H54 (cell line): ENCODE results near the gene KDM2B.

Source experiments
- DNase-seq: peaks from one replicate; pipeline ENCODE4 v3.0.0; 2011; ENCODE audit warnings: low spot score, mixed read lengths; ENCODE audit not compliant: insufficient read length
- FAIRE-seq: peaks from 3 replicates; lab custom pipeline; 2011; peaks lifted over from hg19 to GRCh38; lab: Jason Lieb, UNC
- POLR2A ChIP-seq: IDR thresholded peaks from 2 replicates; pipeline ENCODE4 v1.6.1; 2011; ENCODE audit warnings: low read depth, mild to moderate bottlenecking, low read length

The KDM2B gene

GRCh38 chr12:121468499-121468801 lies 112.4 kb downstream of the KDM2B start:
- FAIRE-seq (no peak), DNase-seq (no peak)
- no peak for TF ChIP-seq POLR2A

GRCh38 chr12:121467638-121468498 lies 113.0 kb downstream of the KDM2B start:
- FAIRE-seq (no peak), DNase-seq (no peak)

DNA sequence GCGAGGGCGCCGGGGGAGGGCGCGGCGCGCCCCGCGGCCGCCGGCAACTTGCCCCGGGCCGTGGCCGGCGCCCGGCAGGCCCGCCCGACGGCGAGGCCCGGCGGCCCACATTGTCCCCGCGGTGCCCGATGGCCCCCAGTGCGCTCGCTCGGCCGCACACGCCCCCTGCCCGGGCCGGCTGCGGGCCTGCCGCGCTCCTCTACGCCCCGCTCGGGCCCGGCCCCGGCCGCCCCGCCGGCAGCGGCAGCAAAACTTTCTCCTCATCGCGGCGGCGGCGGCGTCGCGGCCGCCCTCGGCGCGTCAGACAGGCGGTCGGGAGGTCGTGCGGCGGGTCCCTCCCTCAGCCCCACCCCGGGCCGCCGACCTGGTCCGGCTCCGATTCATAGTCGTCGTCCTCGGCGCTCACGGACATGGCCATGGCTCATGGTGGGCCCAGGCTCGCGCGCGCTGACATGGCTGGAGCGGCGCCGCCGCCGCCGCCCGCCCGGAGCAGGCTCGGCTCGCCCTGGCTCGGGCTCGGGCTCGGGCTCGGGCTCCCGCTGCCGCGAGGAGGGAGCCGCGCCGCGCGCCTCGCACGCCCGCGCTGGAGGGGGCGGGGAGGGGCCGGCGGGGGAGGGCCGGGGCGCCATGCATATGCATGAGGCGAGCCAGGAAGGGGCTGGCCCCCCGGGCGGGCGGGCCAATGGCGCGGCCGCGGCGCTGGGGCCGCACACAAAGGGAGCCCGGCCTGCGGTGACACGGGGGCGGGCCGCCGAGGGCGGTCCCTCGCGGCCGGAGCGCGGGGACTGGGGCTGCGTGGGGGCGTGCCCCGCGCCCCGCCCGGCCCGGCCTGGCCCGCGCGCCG lies 113.8 kb downstream of the KDM2B start:
- TF ChIP-seq POLR2A, result peak; percentile 74; the same call in 1 of the 2 replicates
- peak; percentile 92 for DNase-seq
- no peak for FAIRE-seq

More at GRCh38 chr12:121467638-121468498, 113.0 kb downstream of the KDM2B start:
- TF ChIP-seq POLR2A, result peak; percentile 39

DNA sequence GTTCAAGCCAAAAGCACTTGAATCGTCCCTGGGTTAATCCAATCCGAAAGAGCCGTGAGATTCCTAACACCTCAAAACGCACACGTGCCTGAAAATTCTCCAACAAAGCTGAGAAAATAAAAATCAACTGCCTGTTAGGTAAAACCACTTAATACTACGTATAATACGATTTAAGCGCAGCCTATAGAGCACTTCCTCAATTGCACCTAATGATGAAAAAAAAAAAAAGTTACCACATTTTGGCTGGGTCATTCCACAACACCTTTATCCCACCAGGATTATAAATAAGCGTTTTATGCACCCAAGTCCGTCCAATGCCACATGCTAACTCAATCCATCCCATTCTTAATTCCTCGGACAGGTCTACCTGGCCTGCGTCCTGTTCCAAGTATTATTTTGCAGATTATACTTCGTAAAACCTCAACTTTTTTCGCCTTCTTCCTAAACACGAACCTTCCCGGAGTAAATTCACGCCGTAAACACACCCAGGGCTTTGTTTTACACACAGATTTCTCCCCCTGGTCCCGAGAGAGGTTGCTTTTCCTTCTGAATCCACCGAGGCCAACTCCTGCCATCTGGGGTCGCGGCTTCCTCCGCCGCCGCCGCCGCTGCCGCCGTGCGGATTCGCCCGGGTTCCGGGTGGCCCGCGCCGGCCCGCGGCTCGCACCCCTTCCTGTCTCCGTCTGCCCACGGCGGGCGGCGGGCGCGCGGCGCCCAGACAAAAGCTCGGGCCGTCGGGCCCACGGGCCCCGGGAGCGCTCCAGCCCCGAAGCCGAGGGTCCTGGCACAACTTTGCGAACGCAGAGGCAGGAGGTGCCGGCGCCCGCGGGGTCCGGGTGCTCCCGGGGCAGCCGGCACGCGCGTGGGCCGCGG lies 114.7 kb downstream of the KDM2B start:
- no peak for DNase-seq
- no peak for FAIRE-seq
- TF ChIP-seq POLR2A, result no peak

DNA sequence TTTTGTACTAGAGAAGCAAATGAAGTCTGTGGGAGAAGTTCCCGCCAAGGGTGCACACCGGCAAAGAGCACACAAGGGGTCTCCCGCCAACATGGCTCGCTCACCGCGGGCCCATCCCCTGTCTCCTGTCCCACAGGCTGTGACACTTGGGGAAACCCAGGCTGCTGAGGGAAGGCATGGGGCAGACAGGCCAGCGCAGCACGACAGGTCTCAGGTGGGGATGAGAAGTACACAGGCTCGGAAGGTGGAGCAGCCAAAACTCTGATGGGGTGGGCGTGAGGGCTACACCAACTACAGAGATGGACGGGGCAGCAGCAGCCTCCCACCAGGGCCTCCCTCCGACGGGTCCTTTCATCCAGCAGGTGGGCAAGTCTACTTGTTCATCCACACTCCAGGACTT lies 116.5 kb downstream of the KDM2B start:
- no peak for TF ChIP-seq POLR2A
- DNase-seq (no peak), FAIRE-seq (no peak)

GRCh38 chr12:121461048-121461447 lies 119.8 kb downstream of the KDM2B start:
- DNase-seq (no peak), FAIRE-seq (no peak)
- TF ChIP-seq POLR2A, result no peak

GRCh38 chr12:121456551-121456950 lies 124.3 kb downstream of the KDM2B start:
- DNase-seq (no peak), FAIRE-seq (no peak)
- no peak for TF ChIP-seq POLR2A

- no peak for TF ChIP-seq POLR2A
- no peak for FAIRE-seq
- no peak for DNase-seq
Observed at GRCh38 chr12:121455766-121456420, 124.9 kb downstream of the KDM2B start.

DNA sequence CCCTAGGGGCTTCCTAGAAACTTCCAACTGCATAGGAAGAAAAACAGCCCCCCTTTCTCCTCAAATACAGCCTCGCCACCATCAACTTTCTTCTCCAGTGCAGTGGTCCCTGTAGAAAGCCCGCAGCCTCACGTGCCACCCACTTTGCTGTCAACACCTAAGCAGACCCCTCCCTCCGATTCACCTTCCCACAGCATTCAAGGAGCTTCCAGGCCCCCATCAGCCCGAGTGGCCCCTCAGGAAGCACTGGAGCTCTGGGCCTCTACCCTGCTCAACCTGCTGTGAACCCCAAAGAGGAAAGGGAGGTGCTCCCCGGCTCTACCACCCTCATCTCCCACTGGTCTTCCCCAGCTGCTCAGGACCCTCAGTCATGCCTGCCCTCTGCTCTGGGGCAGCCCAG lies 125.9 kb downstream of the KDM2B start:
- FAIRE-seq, result no peak
- TF ChIP-seq POLR2A, result no peak

GRCh38 chr12:121453629-121454028 lies 127.2 kb downstream of the KDM2B start:
- DNase-seq, result no peak
- FAIRE-seq, result no peak
- TF ChIP-seq POLR2A, result no peak

More for the DNA sequence above, 125.9 kb downstream of the KDM2B start:
- DNase-seq, result no peak

GRCh38 chr12:121452985-121453360 lies 127.8 kb downstream of the KDM2B start:
- FAIRE-seq (no peak), DNase-seq (no peak)
- no peak for TF ChIP-seq POLR2A

DNA sequence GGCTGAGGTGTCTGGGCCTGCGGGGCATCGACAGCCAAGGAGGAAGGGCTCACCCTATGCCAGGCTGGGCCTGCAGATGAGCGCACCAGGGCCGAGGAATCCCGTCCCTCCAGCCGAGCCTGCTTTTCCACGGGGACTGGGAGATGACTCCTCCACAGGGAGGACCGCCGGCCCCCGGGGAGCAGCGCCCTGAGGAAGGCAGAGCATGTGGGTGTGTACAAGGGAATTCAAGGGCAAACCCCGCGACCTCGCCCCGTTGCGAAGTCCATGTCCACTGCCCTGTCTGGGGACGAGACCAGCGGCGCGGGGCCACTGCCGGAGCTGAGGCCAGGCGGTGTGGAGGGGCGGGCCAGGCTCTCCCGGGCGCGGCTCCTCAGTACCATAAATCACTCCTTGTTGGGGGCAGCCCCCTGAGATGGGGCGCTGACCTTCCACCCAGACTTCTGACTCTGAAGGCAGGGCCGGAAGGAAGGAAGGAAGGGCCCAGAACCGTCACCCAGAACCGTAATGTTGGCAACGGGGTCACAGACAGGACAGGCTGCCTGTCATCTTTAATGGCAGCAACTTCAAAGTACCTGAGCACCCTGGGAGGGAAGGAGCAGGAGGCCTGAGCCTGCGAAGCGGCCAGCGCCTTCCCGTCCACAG lies 128.4 kb downstream of the KDM2B start:
- DNase-seq (no peak), FAIRE-seq (no peak)
- no peak for TF ChIP-seq POLR2A

GRCh38 chr12:121451961-121452339 lies 128.9 kb downstream of the KDM2B start:
- DNase-seq, result no peak
- no peak for TF ChIP-seq POLR2A
- no peak for FAIRE-seq
